Smooth muscle cell (in vitro differentiated cells): ENCODE data around the gene LMTK2. TPM values are rescaled to one million over a fixed set of nuclear protein-coding genes. Genes with fewer than 3 reads are reported as not detected.

ENCODE experiments used
- DNase-seq: peaks from one replicate; lab custom pipeline; 2025; ENCODE audit not compliant: unreplicated experiment; lab: John Stamatoyannopoulos, UW
- H2AFZ ChIP-seq: fragments of 200-600 bp; sonication (generic); 2 replicates; pipeline ENCODE4 v1.6.0; 2016; ENCODE audit warnings: antibody characterized with exemption, low read depth, mild to moderate bottlenecking
- H3F3A ChIP-seq: fragments of 200-600 bp; sonication (generic); 2 replicates; pipeline ENCODE4 v1.6.0; 2017; ENCODE audit warnings: antibody characterized with exemption, low read depth
- H3K27ac ChIP-seq: fragments of 200-600 bp; sonication (generic); 2 replicates; pipeline ENCODE4 v1.5.1; 2016; ENCODE audit warnings: low read depth, mild to moderate bottlenecking
- H3K27me3 ChIP-seq: fragments of 200-600 bp; sonication (generic); 2 replicates; pipeline ENCODE4 v1.6.1; 2016; ENCODE audit warnings: low read depth, mild to moderate bottlenecking
- H3K36me3 ChIP-seq: fragments of 200-600 bp; sonication (generic); 2 replicates; pipeline ENCODE4 v1.5.1; 2016; ENCODE audit warnings: low read depth
- H3K4me1 ChIP-seq: fragments of 200-600 bp; sonication (generic); 2 replicates; pipeline ENCODE4 v1.5.1; 2016; ENCODE audit warnings: low read depth
- H3K4me2 ChIP-seq: fragments of 200-600 bp; sonication (generic); 2 replicates; pipeline ENCODE4 v1.6.0; 2016; ENCODE audit warnings: mild to moderate bottlenecking
- H3K4me3 ChIP-seq: fragments of 200-600 bp; sonication (generic); 2 replicates; pipeline ENCODE4 v1.5.1; 2016; ENCODE audit warnings: mild to moderate bottlenecking
- H3K79me2 ChIP-seq: fragments of 200-600 bp; sonication (generic); 2 replicates; pipeline ENCODE4 v1.6.0; 2016; ENCODE audit warnings: low read depth, mild to moderate bottlenecking
- H3K9ac ChIP-seq: fragments of 200-600 bp; sonication (generic); 2 replicates; pipeline ENCODE4 v1.6.0; 2016; ENCODE audit warnings: low read depth
- H3K9me3 ChIP-seq: fragments of 200-600 bp; sonication (generic); replicated peaks from 2 replicates; pipeline ENCODE4 v1.5.1; 2016; ENCODE audit warnings: low read depth
- H4K20me1 ChIP-seq: fragments of 200-600 bp; sonication (generic); 2 replicates; pipeline ENCODE4 v1.6.0; 2016; ENCODE audit warnings: low read depth
- WGBS: methylation state at CpG from one replicate; pipeline ENCODE4 v1.1.7; 2016; ENCODE audit warnings: low lambda C conversion rate; 5-methylcytosine and 5-hydroxymethylcytosine counted together
- polyA plus RNA-seq: library from polyadenylated mRNA; unstranded; fragments of >200 nt; fragmentation: Nextera tagmentation; extraction: Ambion mirVana; gene quantifications from 2 replicates; pipeline ENCODE4 v1.2.1, GENCODE V29; 2016
- total RNA-seq: library from RNA; depleted of rRNA; stranded (reverse); fragments of >200 nt; gene quantifications from 2 replicates; pipeline ENCODE4 v1.2.3, GENCODE V29; 2014
- TF ChIP-seq, protein P1 (sequence below): fragments of 200-600 bp; sonication (generic); IDR thresholded peaks from 2 replicates; pipeline ENCODE4 v1.5.1; 2017; ENCODE audit warnings: borderline replicate concordance, mild to moderate bottlenecking, antibody characterized with exemption; ENCODE audit not compliant: insufficient read depth, poor library complexity, severe bottlenecking

Gene LMTK2
- total and polyA plus RNA-seq, 2 experiments from 2014 or later: 3.0 to 8.7 TPM

DNA sequence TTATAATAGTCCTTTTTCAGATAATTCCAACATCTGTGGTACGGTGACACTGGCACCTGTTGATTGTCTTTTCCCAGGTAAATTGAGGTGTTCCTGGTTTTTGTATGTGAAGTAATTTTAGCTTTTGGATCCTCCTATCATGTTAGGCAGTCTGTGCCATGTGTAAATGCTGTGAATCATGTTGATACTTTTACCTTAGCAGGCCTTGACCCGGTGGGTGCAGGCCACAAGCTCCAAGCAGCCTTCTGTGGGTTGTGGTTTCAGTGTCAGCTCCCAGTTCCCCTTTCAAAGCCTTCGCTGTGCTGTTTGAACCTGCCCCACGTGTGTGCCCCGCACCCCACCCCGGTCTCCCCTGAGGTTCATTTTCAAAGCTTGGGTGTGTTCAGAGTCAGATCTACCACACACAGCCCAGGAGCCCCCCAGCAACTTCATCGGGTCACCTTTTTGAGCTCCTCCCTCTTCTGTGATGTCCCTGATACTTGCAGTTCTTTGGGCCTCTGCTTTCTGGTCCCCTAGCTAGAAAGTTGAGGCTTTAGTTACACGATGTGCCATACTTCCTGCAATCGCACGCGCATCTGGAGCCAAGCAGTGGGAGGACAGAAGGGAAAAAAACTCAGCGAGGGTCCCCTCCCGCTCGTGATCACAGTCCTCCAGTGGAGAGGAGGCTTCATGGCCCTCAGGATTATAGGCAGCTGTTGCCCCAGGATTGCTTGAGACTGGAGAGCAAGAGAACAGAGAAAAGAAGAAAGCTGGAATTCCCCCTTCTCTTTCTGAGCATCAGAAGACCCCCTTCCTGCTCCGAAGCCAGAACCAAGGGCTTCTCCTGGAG, 95.9 kb downstream of the LMTK2 start:
- Histone ChIP-seq H3K27ac (no peak overlapping the region), H2AFZ (no peak overlapping the region), H3K4me1 (no peaks in the 10 kb centered on the region), H3K79me2 (no peaks in the 10 kb centered on the region), H3K4me3 (no peak overlapping the region), H3K9ac (no peak overlapping the region), H3K36me3 (no peaks in the 10 kb centered on the region), H4K20me1 (peaks cover 6% of the 10 kb centered on the region), H3K4me2 (no peak overlapping the region), H3K27me3 (no peaks in the 10 kb centered on the region), H3K9me3 (no peaks in the 10 kb centered on the region), H3F3A (no peaks in the 10 kb centered on the region)
- TF ChIP-seq, protein P1, sequence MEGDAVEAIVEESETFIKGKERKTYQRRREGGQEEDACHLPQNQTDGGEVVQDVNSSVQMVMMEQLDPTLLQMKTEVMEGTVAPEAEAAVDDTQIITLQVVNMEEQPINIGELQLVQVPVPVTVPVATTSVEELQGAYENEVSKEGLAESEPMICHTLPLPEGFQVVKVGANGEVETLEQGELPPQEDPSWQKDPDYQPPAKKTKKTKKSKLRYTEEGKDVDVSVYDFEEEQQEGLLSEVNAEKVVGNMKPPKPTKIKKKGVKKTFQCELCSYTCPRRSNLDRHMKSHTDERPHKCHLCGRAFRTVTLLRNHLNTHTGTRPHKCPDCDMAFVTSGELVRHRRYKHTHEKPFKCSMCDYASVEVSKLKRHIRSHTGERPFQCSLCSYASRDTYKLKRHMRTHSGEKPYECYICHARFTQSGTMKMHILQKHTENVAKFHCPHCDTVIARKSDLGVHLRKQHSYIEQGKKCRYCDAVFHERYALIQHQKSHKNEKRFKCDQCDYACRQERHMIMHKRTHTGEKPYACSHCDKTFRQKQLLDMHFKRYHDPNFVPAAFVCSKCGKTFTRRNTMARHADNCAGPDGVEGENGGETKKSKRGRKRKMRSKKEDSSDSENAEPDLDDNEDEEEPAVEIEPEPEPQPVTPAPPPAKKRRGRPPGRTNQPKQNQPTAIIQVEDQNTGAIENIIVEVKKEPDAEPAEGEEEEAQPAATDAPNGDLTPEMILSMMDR: no peak
- WGBS: 92% methylated on average over 15 of the region's 15 CpGs
- no peak for DNase-seq

DNA sequence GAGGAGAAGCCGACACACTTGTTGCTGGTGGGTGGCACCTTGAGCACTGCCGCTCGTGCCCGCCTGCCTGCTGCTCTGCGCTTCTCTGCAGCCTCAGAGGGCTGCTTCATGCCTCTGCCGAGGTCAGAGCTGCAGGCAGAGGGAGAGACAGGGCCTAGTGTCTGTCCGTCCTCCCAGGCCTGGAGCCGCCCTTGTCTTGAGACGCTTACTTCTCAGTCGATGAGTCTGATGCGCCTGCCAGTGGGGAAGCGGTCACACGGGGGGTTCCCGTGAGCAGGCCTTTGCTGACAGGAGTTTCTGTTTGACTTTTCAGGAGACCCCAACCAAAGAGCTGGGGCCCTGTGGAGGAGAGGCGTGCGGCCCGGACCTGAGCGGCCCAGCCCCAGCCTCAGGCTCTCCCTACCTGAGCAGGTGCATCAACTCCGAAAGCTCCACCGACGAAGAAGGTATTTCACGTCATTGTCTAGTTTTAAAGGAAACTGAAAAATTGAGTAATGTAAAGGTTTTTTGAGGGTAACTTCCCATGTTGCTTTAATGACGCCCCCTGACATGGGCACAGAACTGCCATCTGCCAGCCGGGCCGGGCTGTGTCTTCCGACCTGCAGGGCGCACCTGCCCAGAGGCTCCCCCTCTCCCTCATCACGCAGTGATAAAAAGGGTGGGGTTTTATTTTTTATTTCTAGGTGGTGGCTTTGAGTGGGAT, 96.8 kb downstream of the LMTK2 start:
- no peaks in the 10 kb centered on the region for H3K79me2 ChIP-seq
- H3K36me3 ChIP-seq: no peaks in the 10 kb centered on the region
- H3K27ac ChIP-seq: no peak overlapping the region
- no peak overlapping the region for H3K4me3 ChIP-seq
- DNase-seq: no peak
- no peaks in the 10 kb centered on the region for H3K27me3 ChIP-seq
- H3F3A ChIP-seq: no peaks in the 10 kb centered on the region
- H3K9me3 ChIP-seq: no peaks in the 10 kb centered on the region
- no peak overlapping the region for H2AFZ ChIP-seq
- peaks cover 6% of the 10 kb centered on the region for H4K20me1 ChIP-seq
- whole genome bisulfite sequencing: 98% methylated on average over 28 of the region's 28 CpGs
- H3K4me2 ChIP-seq: no peak overlapping the region
- TF ChIP-seq, protein P1: no peak
- no peaks in the 10 kb centered on the region for H3K4me1 ChIP-seq
- no peak overlapping the region for H3K9ac ChIP-seq

DNA sequence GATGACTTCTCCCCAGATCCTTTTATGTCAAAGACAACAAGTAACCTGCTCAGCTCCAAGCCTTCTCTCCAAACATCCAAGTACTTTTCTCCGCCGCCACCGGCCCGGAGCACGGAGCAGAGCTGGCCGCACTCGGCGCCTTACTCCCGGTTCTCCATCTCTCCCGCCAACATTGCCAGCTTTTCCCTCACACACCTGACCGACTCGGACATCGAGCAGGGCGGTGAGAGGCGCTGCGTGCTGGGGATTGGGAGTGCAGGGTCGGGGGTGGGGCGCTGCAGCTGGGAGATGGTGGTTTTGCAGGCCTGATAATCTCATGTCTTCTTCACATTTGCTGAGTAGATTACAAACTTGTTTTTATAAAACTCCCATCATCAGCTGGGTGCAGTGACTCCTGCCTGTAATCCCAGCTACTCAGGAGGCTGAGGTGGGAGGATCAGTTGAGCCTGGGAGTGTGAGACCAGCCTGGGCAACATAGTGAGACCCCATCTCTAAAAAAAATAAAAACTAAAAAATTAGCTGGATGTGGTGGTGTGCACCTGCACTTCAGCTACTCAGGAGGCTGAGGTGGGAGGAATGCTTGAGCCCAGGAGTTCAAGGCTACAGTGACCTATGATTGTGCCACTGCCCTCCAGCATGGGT, 97.4 kb downstream of the LMTK2 start:
- no peak overlapping the region for H3K9ac ChIP-seq
- H3K4me1 ChIP-seq: no peaks in the 10 kb centered on the region
- H3K4me3 ChIP-seq: no peak overlapping the region
- WGBS: 96% methylated on average over 18 of the region's 18 CpGs
- no peaks in the 10 kb centered on the region for H3K79me2 ChIP-seq
- no peaks in the 10 kb centered on the region for H3K36me3 ChIP-seq
- TF ChIP-seq, protein P1: no peak
- H3K27ac ChIP-seq: no peak overlapping the region
- H4K20me1 ChIP-seq: peaks cover 6% of the 10 kb centered on the region
- no peaks in the 10 kb centered on the region for H3F3A ChIP-seq
- H2AFZ ChIP-seq: no peak overlapping the region
- no peak for DNase-seq
- no peaks in the 10 kb centered on the region for H3K9me3 ChIP-seq
- H3K27me3 ChIP-seq: no peaks in the 10 kb centered on the region
- H3K4me2 ChIP-seq: no peak overlapping the region
